HepG2 (cell line): ENCODE measurements around the gene OR2A2. TPM values are rescaled to one million over a fixed set of nuclear protein-coding genes. Genes with fewer than 3 reads are reported as not detected.

Experiments
- ATAC-seq: fragments of 200-7000 bp; cut with Tn5 transposase; 3 replicates; pipeline ENCODE4 v1.9.1; 2020; ENCODE audit warnings: mild to moderate bottlenecking, moderate library complexity
- BruUV-seq: library from RNA; stranded (reverse); fragments of 400-500 nt; replicated peaks from 2 replicates; lab custom pipeline; 2021; lab: Mats Ljungman, UMichigan
- CTCF ChIA-PET: fragments of 300-600 bp; formaldehyde crosslinking; extraction: SDS; loops from one replicate; lab custom pipeline; 2021; ENCODE audit warnings: low total read pairs, inconsistent platforms, low intra/inter-chr PET ratio; lab: Yijun Ruan, JAX
- POLR2A ChIA-PET: fragments of 350-600 bp; sonication (Branson Sonifier 250); formaldehyde crosslinking; loops from one replicate; lab custom pipeline; 2020; ENCODE audit warnings: antibody characterized with exemption, inconsistent platforms; lab: Yijun Ruan, JAX
- DNase-seq: peaks from one replicate; pipeline ENCODE4 v3.0.0-alpha.2; 2015; ENCODE audit warnings: low spot score
- FAIRE-seq: peaks from 3 replicates; lab custom pipeline; 2011; peaks lifted over from hg19 to GRCh38; lab: Jason Lieb, UNC
- H2AFZ ChIP-seq: one replicate; pipeline ENCODE4 v1.6.1; 2011; ENCODE audit warnings: low read length, inconsistent platforms
- H3K27ac ChIP-seq: fragments of 300-600 bp; 3 replicates; pipeline ENCODE4 v1.8.0; 2011; ENCODE audit warnings: mixed run types, mild to moderate bottlenecking, mixed read lengths, low read length, inconsistent platforms; ENCODE audit not compliant: insufficient read depth; ENCODE audit errors: extremely low read length
- H3K27me3 ChIP-seq, 2 experiments: fragments of 200-600 bp in 1 of 2; 2 replicates in 1 of 2; 3 replicates in 1 of 2; pipeline versions ENCODE4 v1.6.0 to v1.8.0; 2011; ENCODE audit warnings: low read length in 2 of 2, mild to moderate bottlenecking in 2 of 2, moderate library complexity in 2 of 2, inconsistent platforms in 1 of 2; ENCODE audit not compliant: insufficient read depth in 2 of 2, control insufficient read depth in 1 of 2
- H3K36me3 ChIP-seq, 2 experiments: fragments of 200-600 bp in 1 of 2; replicated peaks in 1 of 2; 2 replicates in 1 of 2; 3 replicates in 1 of 2; pipeline versions ENCODE4 v1.5.1 to v1.8.0; 2011; ENCODE audit warnings: low read length in 2 of 2, inconsistent platforms in 1 of 2; ENCODE audit not compliant: insufficient read depth in 2 of 2, control insufficient read depth in 1 of 2
- H3K4me1 ChIP-seq: 2 replicates; pipeline ENCODE4 v1.5.1; 2012; ENCODE audit warnings: low read length, inconsistent platforms; ENCODE audit not compliant: insufficient read depth
- H3K4me2 ChIP-seq: 2 replicates; pipeline ENCODE4 v1.6.0; 2011; ENCODE audit warnings: low read depth, low read length, inconsistent platforms
- H3K4me3 ChIP-seq, 3 experiments: fragments of 200-600 bp in 1 of 3; sonication (generic), shearing (Covaris generic) in 1 of 3; replicated peaks in 1 of 3; 2 replicates each; pipeline ENCODE4 v1.5.1; 2011 to 2016; ENCODE audit warnings: low read length in 3 of 3, inconsistent platforms in 2 of 3, low read depth in 2 of 3, mild to moderate bottlenecking in 2 of 3, control low read depth in 1 of 3, mixed read lengths in 1 of 3; ENCODE audit not compliant: insufficient read depth in 1 of 3
- H3K79me2 ChIP-seq: one replicate; pipeline ENCODE4 v1.6.1; 2011; ENCODE audit warnings: low read length, inconsistent platforms; ENCODE audit not compliant: insufficient read depth
- H3K9ac ChIP-seq: 2 replicates; pipeline ENCODE4 v1.6.0; 2011; ENCODE audit warnings: mild to moderate bottlenecking, low read depth, low read length, inconsistent platforms; ENCODE audit not compliant: insufficient read depth
- H3K9me3 ChIP-seq: 2 replicates; pipeline ENCODE4 v1.5.1; 2012; ENCODE audit warnings: mild to moderate bottlenecking, low read length
- H4K20me1 ChIP-seq: 2 replicates; pipeline ENCODE4 v1.6.0; 2011; ENCODE audit warnings: inconsistent platforms, mild to moderate bottlenecking, low read length, moderate library complexity; ENCODE audit not compliant: insufficient read depth
- GZF1 ChIP-seq: sonication (generic); formaldehyde crosslinking; IDR thresholded peaks from 2 replicates; pipeline ENCODE4 v1.5.1; 2020; ENCODE audit warnings: mild to moderate bottlenecking, missing genetic modification reagents
- JUNB ChIP-seq: sonication (generic); formaldehyde crosslinking; IDR thresholded peaks from 2 replicates; pipeline ENCODE4 v1.8.0; 2022; ENCODE audit warnings: missing genetic modification reagents, mild to moderate bottlenecking, borderline replicate concordance
- LCORL ChIP-seq, 2 experiments: fragments of 450-650 bp in 1 of 2; sonication (generic) in 1 of 2; formaldehyde crosslinking in 1 of 2; IDR thresholded peaks; 2 replicates each; pipeline versions ENCODE4 v1.5.0 to v1.6.1; 2017 to 2020; ENCODE audit warnings: antibody characterized with exemption in 1 of 2, missing genetic modification reagents in 1 of 2
- MEF2D ChIP-seq: sonication (generic); formaldehyde crosslinking; IDR thresholded peaks from 2 replicates; pipeline ENCODE4 v1.5.1; 2020; ENCODE audit warnings: mild to moderate bottlenecking, missing genetic modification reagents
- SMAD1 ChIP-seq: sonication (generic); formaldehyde crosslinking; IDR thresholded peaks from 2 replicates; pipeline ENCODE4 v1.4.0; 2020; ENCODE audit warnings: missing genetic modification reagents, low read depth, mild to moderate bottlenecking, borderline replicate concordance
- ZBTB49 ChIP-seq: sonication (generic); formaldehyde crosslinking; IDR thresholded peaks from 2 replicates; pipeline ENCODE4 v1.4.0; 2020; ENCODE audit warnings: missing genetic modification reagents, borderline replicate concordance
- ZFX ChIP-seq: sonication (generic); formaldehyde crosslinking; IDR thresholded peaks from 2 replicates; pipeline ENCODE4 v1.4.0; 2020; ENCODE audit warnings: mild to moderate bottlenecking, low read depth, missing genetic modification reagents, moderate library complexity
- ZNF496 ChIP-seq: sonication (generic); formaldehyde crosslinking; IDR thresholded peaks from 2 replicates; pipeline ENCODE4 v1.8.1; 2023; ENCODE audit warnings: mild to moderate bottlenecking, moderate library complexity, missing genetic modification reagents; ENCODE audit not compliant: insufficient replicate concordance
- WGBS: methylation state at CpG from one replicate; pipeline ENCODE4 v1.1.6; 2017; ENCODE audit warnings: low lambda C conversion rate; 5-methylcytosine and 5-hydroxymethylcytosine counted together
- in situ Hi-C: cut with HindIII; loops from 2 replicates; pipeline ENCODE4 v1.10.0; 2017; ENCODE audit warnings: low pct_unique_long_range_greater_than_20kb; ENCODE audit not compliant: extremely low pct_ligation_motif_present
- intact Hi-C: fragments of 100-400 bp; cut with micrococcal nuclease; formaldehyde crosslinking; loops from one replicate; pipeline ENCODE4 v1.10.0; 2022; ENCODE audit not compliant: unreplicated experiment
- polyA plus RNA-seq, 8 experiments: library from polyadenylated mRNA; depleted of rRNA in 3 of 8; stranded (reverse) in 7 of 8; unstranded in 1 of 8; fragments of >200 nt; fragmentation: Illumina TruSeq in 4 of 8; extraction: Trizol in 4 of 8; gene quantifications; 2 replicates each; pipeline versions ENCODE4 v1.2.1 to v1.2.3, GENCODE V29; 2011 to 2016; ENCODE audit warnings: low read depth in 4 of 8, missing spikeins in 1 of 8, mixed read lengths in 1 of 8; ENCODE audit not compliant: insufficient read depth in 1 of 8
- total RNA-seq, 5 experiments: library from RNA; depleted of rRNA; stranded (reverse); fragments of >200 nt; fragmentation: Illumina TruSeq; extraction: Trizol; gene quantifications; 2 replicates each; pipeline ENCODE4 v1.2.3, GENCODE V29; 2016; ENCODE audit warnings: low read depth in 1 of 5

The OR2A2 gene
- total and polyA plus RNA-seq, 2 of the 13 experiments (the other 11 are each of a cell fraction or from before 2014, with no cell fraction given), result not detected

DNA sequence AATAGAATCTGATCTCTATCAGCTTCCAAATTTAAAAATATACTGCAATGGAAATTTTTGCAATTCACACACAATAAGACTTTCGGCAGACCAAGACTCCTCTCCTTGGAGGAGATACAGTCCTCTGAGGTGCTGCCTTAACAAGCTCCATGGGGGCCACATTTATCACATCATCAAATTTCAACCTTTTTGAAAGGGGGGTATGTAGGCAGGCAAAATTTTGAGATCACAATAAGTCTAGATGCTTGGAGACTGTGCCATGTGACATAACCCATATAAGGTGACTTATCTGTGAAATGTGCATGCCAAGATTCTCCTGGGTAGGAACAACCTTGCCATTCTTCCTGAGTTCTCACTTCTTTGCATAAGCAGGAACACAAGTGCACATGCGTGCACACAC is 23.4 kb upstream of the OR2A2 start, which contains the start of gene OR2A12 (continued):
- no peak for TF ChIP-seq ZNF496 (CRISPR knock-in tag)
- no peak for TF ChIP-seq ZBTB49
- no peak for TF ChIP-seq JUNB

DNA sequence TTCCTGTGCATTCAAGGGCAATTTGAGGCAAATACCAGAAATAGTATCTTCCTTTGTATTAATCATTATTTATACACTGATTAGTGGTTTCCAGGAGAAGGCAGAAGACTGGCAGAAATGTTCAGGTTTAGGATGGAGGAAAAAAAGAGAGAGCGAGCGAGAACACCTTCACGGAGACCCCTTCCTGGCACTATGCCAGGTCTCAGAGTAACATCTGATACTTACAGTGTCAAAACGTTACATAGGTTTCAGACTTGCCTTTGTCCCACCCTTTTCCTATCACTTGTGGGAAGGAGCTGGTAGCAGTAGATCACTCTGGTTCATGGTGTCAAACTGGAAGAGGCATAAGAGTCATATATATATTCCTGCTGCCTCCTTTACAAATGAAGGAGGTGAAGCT is 22.7 kb upstream of the OR2A2 start:
- intact Hi-C loops, result no loop called here
- POLR2A ChIA-PET, result no interaction called here

DNA sequence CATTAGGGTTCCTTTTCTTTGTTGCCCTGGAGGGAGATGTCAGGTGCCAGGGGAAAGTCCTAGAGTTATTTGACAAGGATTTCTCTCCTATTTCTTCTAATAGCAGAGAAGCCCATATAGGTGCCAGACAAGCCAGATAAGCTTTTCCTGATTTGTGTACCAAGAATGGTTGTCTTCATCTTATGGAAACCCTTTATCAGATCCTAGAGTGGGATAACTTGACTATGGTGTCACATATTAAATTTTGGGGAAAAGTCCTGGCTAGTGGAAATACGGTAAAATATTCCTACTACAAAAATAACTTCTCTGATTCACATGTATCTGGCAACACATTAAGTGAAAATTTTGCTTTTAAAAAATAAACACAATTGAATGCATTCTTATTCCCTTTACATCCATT is 22.2 kb upstream of the OR2A2 start:
- Histone ChIP-seq H3K27ac (no peak overlapping the region), H3K9ac (no peak overlapping the region), H3K36me3 (no peaks in the 10 kb centered on the region), H2AFZ (no peak overlapping the region), H3K9me3 (no peaks in the 10 kb centered on the region), H3K4me2 (no peak overlapping the region), H3K27me3 (no peaks in the 10 kb centered on the region), H3K4me3 (no peak overlapping the region)
- ATAC-seq (no peak), FAIRE-seq (no peak)
- BruUV-seq, result no TSS peak
- CTCF ChIA-PET, result no interaction called here
- in situ Hi-C loops, result no loop called here
- POLR2A ChIA-PET, result no interaction called here
- no peak for TF ChIP-seq SMAD1 (CRISPR knock-in tag)
- no peak for TF ChIP-seq ZFX (CRISPR knock-in tag)
- peak; percentile 96 for TF ChIP-seq GZF1 (CRISPR knock-in tag)
- TF ChIP-seq, all 625 proteins: peak for 1
- intact Hi-C loops, result no loop called here
- DNase-seq, result no peak
- H3K79me2 ChIP-seq, result no peaks in the 10 kb centered on the region
- no peaks in the 10 kb centered on the region for H3K4me1 ChIP-seq
- H4K20me1 ChIP-seq, result no peaks in the 10 kb centered on the region
- 4% methylated on average over 1 of the region's 1 CpG for WGBS

More for the DNA sequence above, 22.7 kb upstream of the OR2A2 start:
- ATAC-seq (no peak), FAIRE-seq (no peak), DNase-seq (no peak)
- Histone ChIP-seq H2AFZ (no peak overlapping the region), H3K27ac (no peak overlapping the region), H3K79me2 (no peaks in the 10 kb centered on the region), H3K9ac (no peak overlapping the region), H3K36me3 (no peaks in the 10 kb centered on the region), H4K20me1 (no peaks in the 10 kb centered on the region), H3K4me3 (no peak overlapping the region), H3K4me2 (no peak overlapping the region), H3K27me3 (no peaks in the 10 kb centered on the region), H3K9me3 (no peaks in the 10 kb centered on the region), H3K4me1 (no peaks in the 10 kb centered on the region)
- 45% methylated on average over 4 of the region's 4 CpGs for WGBS
- no TSS peak for BruUV-seq
- TF ChIP-seq LCORL (IDR thresholded peaks at IDR 0.05) (peak; percentile 91), LCORL (CRISPR knock-in tag; IDR thresholded peaks at IDR 0.05) (no peak), MEF2D (CRISPR knock-in tag) (no peak)
- in situ Hi-C loops, result no loop called here
- CTCF ChIA-PET, result no interaction called here
